OCI-LY7 (cell line): ENCODE measurements around the gene GRK5.

Experiments used
- EZH2phosphoT487 ChIP-seq: fragments of 200-600 bp; sonication (generic); IDR thresholded peaks from 2 replicates; pipeline ENCODE4 v1.6.1; 2018; ENCODE audit warnings: low read depth, borderline replicate concordance, mild to moderate bottlenecking, mixed run types, antibody characterized with exemption, low read length, moderate library complexity, mixed read lengths
- TF ChIP-seq, protein P1 (sequence below): fragments of 200-600 bp; sonication (generic); conservative IDR thresholded peaks from 2 replicates; pipeline ENCODE4 v1.5.1; 2014; ENCODE audit warnings: mild to moderate bottlenecking, antibody characterized with exemption, low read length, moderate library complexity, mixed read lengths

DNA sequence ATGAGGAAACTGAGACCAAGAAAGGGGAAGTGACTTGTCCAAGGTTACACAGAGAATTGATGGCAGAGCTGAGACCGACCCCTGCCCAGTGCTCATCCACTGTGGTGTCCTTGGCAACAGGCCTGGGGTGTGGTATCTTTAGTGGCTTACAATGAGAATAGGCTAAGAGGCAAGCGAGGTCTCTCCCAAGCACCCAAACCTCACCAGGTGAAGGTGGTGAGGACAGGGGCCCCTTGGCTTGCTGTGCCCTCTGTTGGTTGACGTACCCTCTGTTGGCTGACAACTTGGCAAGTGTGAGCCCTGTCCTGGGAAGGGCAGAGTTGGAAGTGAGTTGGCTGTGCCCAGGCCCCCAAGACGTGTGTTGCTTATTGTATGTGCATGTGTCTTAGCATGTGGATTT, 166.9 kb downstream of the GRK5 start:
- TF ChIP-seq, protein P1, sequence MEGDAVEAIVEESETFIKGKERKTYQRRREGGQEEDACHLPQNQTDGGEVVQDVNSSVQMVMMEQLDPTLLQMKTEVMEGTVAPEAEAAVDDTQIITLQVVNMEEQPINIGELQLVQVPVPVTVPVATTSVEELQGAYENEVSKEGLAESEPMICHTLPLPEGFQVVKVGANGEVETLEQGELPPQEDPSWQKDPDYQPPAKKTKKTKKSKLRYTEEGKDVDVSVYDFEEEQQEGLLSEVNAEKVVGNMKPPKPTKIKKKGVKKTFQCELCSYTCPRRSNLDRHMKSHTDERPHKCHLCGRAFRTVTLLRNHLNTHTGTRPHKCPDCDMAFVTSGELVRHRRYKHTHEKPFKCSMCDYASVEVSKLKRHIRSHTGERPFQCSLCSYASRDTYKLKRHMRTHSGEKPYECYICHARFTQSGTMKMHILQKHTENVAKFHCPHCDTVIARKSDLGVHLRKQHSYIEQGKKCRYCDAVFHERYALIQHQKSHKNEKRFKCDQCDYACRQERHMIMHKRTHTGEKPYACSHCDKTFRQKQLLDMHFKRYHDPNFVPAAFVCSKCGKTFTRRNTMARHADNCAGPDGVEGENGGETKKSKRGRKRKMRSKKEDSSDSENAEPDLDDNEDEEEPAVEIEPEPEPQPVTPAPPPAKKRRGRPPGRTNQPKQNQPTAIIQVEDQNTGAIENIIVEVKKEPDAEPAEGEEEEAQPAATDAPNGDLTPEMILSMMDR: no peak
- TF ChIP-seq EZH2phosphoT487: no peak
